Measurements from ENCODE around the gene SUGT1. TPM values are rescaled to one million over a fixed set of nuclear protein-coding genes. Genes with fewer than 3 reads are reported as not detected.
A peak's percentile ranks its signal among the peaks of the same experiment; 100 is the strongest.

The SUGT1 gene
- total and polyA plus RNA-seq, 8 donors: 7.0 to 44.6 (median 35.0) TPM

DNA sequence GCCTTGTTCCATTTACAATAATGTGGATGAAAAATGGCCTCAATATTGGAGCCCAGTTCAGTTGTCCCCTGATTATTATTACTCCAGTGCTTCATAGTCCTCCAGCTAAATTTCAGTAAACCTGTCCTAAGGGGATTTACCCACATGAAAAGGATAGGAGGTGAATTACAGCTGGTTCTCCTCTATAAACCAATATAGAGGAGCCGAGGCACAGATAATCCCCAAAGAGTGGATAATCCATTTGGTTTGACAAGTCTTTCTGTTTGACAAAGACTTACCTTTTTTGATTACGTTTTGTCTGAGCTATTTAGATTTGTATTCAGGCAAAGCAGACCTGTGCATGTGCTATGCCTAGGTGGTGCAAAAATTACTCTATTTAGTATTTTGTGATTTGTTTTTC, 84.3 kb downstream of the SUGT1 start:
- no peak for DNase-seq
- Histone ChIP-seq H3K4me1 (peaks cover 11 to 16% (median 13%) of the 10 kb centered on the region in 4 donors), H3K36me3 (no peaks in the 10 kb centered on the region), H3K27ac (no peak overlapping the region), H3K4me3 (no peak overlapping the region), H3K27me3 (peaks cover 10 to 58% (median 25%) of the 10 kb centered on the region in 3 donors), H3K9me3 (no peaks in the 10 kb centered on the region)
- 75 to 87% (median 84%) methylated on average over 2 of the region's 2 CpGs for WGBS, 5 donors
- intact Hi-C loops (cut with DNase I; ENCODE audit: low total_unique reads): no loop called here
- TF ChIP-seq POLR2AphosphoS5 (IDR thresholded peaks at IDR 0.05) (no peak), POLR2A (IDR thresholded peaks at IDR 0.05) (no peak), EP300 (IDR thresholded peaks at IDR 0.05) (no peak)
- TF ChIP-seq, protein P1, sequence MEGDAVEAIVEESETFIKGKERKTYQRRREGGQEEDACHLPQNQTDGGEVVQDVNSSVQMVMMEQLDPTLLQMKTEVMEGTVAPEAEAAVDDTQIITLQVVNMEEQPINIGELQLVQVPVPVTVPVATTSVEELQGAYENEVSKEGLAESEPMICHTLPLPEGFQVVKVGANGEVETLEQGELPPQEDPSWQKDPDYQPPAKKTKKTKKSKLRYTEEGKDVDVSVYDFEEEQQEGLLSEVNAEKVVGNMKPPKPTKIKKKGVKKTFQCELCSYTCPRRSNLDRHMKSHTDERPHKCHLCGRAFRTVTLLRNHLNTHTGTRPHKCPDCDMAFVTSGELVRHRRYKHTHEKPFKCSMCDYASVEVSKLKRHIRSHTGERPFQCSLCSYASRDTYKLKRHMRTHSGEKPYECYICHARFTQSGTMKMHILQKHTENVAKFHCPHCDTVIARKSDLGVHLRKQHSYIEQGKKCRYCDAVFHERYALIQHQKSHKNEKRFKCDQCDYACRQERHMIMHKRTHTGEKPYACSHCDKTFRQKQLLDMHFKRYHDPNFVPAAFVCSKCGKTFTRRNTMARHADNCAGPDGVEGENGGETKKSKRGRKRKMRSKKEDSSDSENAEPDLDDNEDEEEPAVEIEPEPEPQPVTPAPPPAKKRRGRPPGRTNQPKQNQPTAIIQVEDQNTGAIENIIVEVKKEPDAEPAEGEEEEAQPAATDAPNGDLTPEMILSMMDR (IDR thresholded peaks at IDR 0.05): no peak

DNA sequence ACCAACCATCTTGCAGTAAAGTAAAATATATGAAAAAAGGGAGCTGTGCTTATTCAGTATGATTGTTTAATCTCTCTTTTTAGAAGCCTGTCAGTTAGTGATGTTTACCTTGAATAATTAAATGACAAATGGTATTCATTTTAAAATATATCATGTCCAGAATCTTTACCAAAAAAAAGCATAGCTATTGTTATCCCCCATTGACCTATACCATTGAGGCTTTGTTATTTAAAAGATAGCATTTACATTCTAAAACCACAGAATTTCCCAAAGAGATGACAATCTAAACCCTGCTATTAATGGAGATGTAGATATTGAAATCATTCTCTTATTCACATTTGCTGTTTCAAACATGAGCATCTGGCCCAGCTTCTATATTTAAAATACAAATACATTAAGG, 84.8 kb downstream of the SUGT1 start:
- no peaks in the 10 kb centered on the region for H3K36me3 ChIP-seq
- H3K4me1 ChIP-seq: peaks cover 11 to 16% (median 13%) of the 10 kb centered on the region in 4 donors
- no peaks in the 10 kb centered on the region for H3K9me3 ChIP-seq
- DNase-seq: no peak
- peaks cover 10 to 58% (median 25%) of the 10 kb centered on the region in 3 donors for H3K27me3 ChIP-seq
- intact Hi-C loops (cut with DNase I; ENCODE audit: low total_unique reads): no loop called here
- no peak overlapping the region for H3K27ac ChIP-seq
- H3K4me3 ChIP-seq: no peak overlapping the region
- TF ChIP-seq, protein P1 (IDR thresholded peaks at IDR 0.05): no peak
- no peak for TF ChIP-seq POLR2AphosphoS5 (IDR thresholded peaks at IDR 0.05)

- TF ChIP-seq, protein P1 (IDR thresholded peaks at IDR 0.05): no peak
- TF ChIP-seq POLR2A (IDR thresholded peaks at IDR 0.05): no peak
- no peak for TF ChIP-seq POLR2AphosphoS5 (IDR thresholded peaks at IDR 0.05)
- no peak for TF ChIP-seq EP300 (IDR thresholded peaks at IDR 0.05)
- intact Hi-C loops (cut with DNase I; ENCODE audit: low total_unique reads): no loop called here
- Histone ChIP-seq H3K36me3 (no peaks in the 10 kb centered on the region), H3K4me1 (peaks cover 11 to 16% (median 13%) of the 10 kb centered on the region in 4 donors), H3K27ac (no peak overlapping the region), H3K27me3 (peaks cover 10 to 58% (median 25%) of the 10 kb centered on the region in 3 donors), H3K9me3 (peaks cover 0 to 3% (median under 1%) of the 10 kb centered on the region in 4 donors), H3K4me3 (no peak overlapping the region)
- no peak for DNase-seq
- WGBS, 5 donors: 31 to 55% (median 42%) methylated on average over 4 of the region's 4 CpGs
Measured at GRCh38 chr13:52737965-52738364, 85.3 kb downstream of the SUGT1 start.

DNA sequence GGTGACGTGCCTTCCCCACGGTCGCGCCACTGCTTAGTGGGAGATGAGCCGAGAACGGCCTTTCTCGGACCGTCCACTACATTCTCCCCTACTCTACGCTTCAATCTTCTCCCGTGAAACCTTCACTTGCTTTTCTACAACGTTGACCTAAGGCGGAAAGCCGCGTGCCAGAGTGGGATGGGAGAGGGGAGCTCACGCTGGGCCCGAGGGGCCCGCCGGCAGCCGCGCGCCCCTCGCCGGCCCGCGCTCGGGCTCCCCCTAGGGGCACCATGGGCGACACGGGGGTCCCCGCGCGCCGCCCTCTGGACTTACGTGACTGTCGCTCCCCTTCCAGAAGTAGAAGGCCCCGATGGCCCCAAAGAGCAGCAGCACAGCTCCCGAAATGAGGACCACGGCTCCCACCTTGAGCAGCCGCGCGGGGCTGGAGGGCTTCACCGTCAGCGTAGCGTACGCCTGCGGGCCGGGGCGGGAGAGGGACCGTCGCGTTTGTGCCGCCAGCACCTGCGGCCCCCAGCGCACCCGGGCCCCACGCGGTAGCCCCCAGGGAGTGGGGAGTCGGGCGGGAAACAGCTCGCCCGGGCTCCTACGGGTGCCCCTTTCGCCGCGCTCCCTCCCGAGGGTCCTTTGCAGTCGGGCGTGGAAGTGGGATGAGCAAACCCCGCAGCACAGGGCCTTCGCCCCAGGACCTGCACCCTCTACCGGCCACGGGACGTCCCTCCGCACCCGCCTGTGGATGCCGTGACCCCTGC, 86.3 kb downstream of the SUGT1 start:
- no peaks in the 10 kb centered on the region for H3K36me3 ChIP-seq
- no peak overlapping the region for H3K27ac ChIP-seq
- 6 to 12% (median 9%) methylated on average over 28 to 75 of the region's 75 CpGs for WGBS, 5 donors
- no peak for TF ChIP-seq POLR2A (IDR thresholded peaks at IDR 0.05)
- TF ChIP-seq, protein P1 (IDR thresholded peaks at IDR 0.05): peak in 2 of 7 experiments; percentile 9 to 24
- H3K4me3 ChIP-seq: peak overlapping the region; percentile 31 to 45 (median 35)
- H3K27me3 ChIP-seq: peaks cover 10 to 58% (median 25%) of the 10 kb centered on the region in 3 donors
- peaks cover 0 to 9% (median 2%) of the 10 kb centered on the region in 4 donors for H3K9me3 ChIP-seq
- intact Hi-C loops (cut with DNase I; ENCODE audit: low total_unique reads): no loop called here
- DNase-seq: peak in 1 of 2 donors; percentile 63
- peaks cover 11 to 16% (median 13%) of the 10 kb centered on the region in 4 donors for H3K4me1 ChIP-seq

Measured in stomach (tissue), 9 donors.